Measurements from ENCODE around the gene MED28. TPM values are rescaled to one million over a fixed set of nuclear protein-coding genes. Genes with fewer than 3 reads are reported as not detected.

MED28 gene
- total and polyA plus RNA-seq, 10 of the 15 experiments (the other 5 are each of a cell fraction or from before 2014, with no cell fraction given), result 19.9 to 77.4 (median 52.0) TPM

DNA sequence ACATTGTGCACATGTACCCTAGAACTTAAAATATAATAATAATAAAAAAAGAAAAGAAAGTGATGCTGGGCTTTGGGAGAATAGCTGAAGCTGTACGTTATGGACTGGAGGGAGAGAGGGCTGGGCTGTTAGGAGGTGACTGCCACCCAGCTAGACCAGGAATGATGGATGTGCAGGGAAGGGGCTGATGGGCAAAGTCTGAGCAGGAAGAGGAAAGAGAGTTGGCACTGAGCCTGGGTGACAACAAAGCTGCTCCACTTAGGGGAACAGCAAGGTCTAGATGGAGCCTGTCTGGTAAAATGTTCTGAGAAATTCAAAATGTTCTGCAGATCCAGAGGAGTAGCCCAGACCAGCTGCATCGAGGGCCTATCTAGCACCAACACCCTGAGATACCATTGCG lies 32.3 kb downstream of the MED28 start:
- Histone ChIP-seq H3K9ac (ENCODE audit: control insufficient read depth, insufficient read depth, low read length) (no peak overlapping the region), H3K4me2 (ENCODE audit: control insufficient read depth, insufficient read depth) (no peak overlapping the region), H3K4me1 (ENCODE audit: control insufficient read depth, insufficient read depth, low read length) (no peaks in the 10 kb centered on the region), H2AFZ (ENCODE audit: control insufficient read depth, low read depth, low read length) (no peak overlapping the region), H3K36me3 (ENCODE audit: control insufficient read depth in 2 of 2, insufficient read depth in 2 of 2, low read length in 1 of 2) (no peaks in the 10 kb centered on the region), H3K27me3 (replicated peaks in 1 of 2; ENCODE audit: control insufficient read depth in 2 of 2, insufficient read depth in 2 of 2, low read length in 1 of 2) (no peaks in the 10 kb centered on the region), H3K9me3 (replicated peaks; ENCODE audit: control insufficient read depth, insufficient read depth, low read length) (no peaks in the 10 kb centered on the region; the same call in 2 of the 3 replicates), H3K79me2 (ENCODE audit: control insufficient read depth, insufficient read depth, low read length) (no peaks in the 10 kb centered on the region), H3K4me3 (no peak overlapping the region), H3K27ac (ENCODE audit: control insufficient read depth, insufficient read depth) (no peak overlapping the region), H4K20me1 (ENCODE audit: control insufficient read depth, insufficient read depth) (no peaks in the 10 kb centered on the region)
- RAD21 ChIA-PET (ENCODE audit: unreplicated experiment), result no interaction called here
- WGBS (ENCODE audit: insufficient coverage, insufficient replicate concordance, low lambda C conversion rate, missing lambda C conversion rate), result 64% methylated on average over 3 of the region's 3 CpGs
- SMC1A ChIA-PET (ENCODE audit: uncharacterized antibody, unreplicated experiment), result interaction anchor here (1.2 kb wide), 1 partner anchor 98 kb away, joined by 3 read pairs; no protein-coding TSS in a partner anchor
- POLR2A ChIA-PET, result no interaction called here
- ATAC-seq, result no peak
- TF ChIP-seq SREBF1 (IDR thresholded peaks at IDR 0.05; ENCODE audit: low read length) (no peak), RBBP5 (conservative IDR thresholded peaks at IDR 0.05) (no peak), KLF5 (IDR thresholded peaks at IDR 0.05; ENCODE audit: partially characterized antibody) (no peak), ZNF24 (IDR thresholded peaks at IDR 0.05) (no peak), FOXK2 (IDR thresholded peaks at IDR 0.05) (no peak), NBN (IDR thresholded peaks at IDR 0.05) (no peak), CHD1 (IDR thresholded peaks at IDR 0.05; ENCODE audit: low read depth, low read length) (no peak), EGR1 (IDR thresholded peaks at IDR 0.05; ENCODE audit: borderline replicate concordance in 1 of 2, low read depth in 2 of 2, low read length in 2 of 2) (no peak), ZBED1 (IDR thresholded peaks at IDR 0.05; ENCODE audit: borderline replicate concordance) (no peak), STAT3 (IDR thresholded peaks at IDR 0.05; ENCODE audit: low read depth, low read length) (no peak), CBX5 (IDR thresholded peaks at IDR 0.05; ENCODE audit: low read depth) (no peak), MEF2B (IDR thresholded peaks at IDR 0.05; ENCODE audit: partially characterized antibody, poor library complexity, severe bottlenecking) (no peak), POLR2AphosphoS2 (IDR thresholded peaks at IDR 0.05; ENCODE audit: low read depth, low read length) (no peak)
- TF ChIP-seq, protein P1, sequence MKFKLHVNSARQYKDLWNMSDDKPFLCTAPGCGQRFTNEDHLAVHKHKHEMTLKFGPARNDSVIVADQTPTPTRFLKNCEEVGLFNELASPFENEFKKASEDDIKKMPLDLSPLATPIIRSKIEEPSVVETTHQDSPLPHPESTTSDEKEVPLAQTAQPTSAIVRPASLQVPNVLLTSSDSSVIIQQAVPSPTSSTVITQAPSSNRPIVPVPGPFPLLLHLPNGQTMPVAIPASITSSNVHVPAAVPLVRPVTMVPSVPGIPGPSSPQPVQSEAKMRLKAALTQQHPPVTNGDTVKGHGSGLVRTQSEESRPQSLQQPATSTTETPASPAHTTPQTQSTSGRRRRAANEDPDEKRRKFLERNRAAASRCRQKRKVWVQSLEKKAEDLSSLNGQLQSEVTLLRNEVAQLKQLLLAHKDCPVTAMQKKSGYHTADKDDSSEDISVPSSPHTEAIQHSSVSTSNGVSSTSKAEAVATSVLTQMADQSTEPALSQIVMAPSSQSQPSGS (IDR thresholded peaks at IDR 0.05; ENCODE audit: low read length), result no peak
- TF ChIP-seq, protein P2, sequence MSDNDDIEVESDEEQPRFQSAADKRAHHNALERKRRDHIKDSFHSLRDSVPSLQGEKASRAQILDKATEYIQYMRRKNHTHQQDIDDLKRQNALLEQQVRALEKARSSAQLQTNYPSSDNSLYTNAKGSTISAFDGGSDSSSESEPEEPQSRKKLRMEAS (IDR thresholded peaks at IDR 0.05; ENCODE audit: low read depth, low read length), result no peak
- intact Hi-C loops (cut with micrococcal nuclease; ENCODE audit: unreplicated experiment) (no loop called here), in situ Hi-C loops (cut with MboI) (no loop called here)
- FAIRE-seq, result no peak
- DNase-seq (ENCODE audit: low read depth, low spot score), result no peak
- CTCF ChIA-PET, result interaction anchor here (0.8 kb wide), 1 partner anchor 11 kb away, joined by 3 read pairs; no protein-coding TSS in a partner anchor
- no TSS peak for BruUV-seq (replicated peaks)

All from GM12878 (cell line).